HUES6 (cell line): ENCODE results near the gene BOLL.
"Not testable (repeated sequence)": the region's sequence is repeated elsewhere in the genome, so short reads cannot be mapped to it uniquely, and the experiment has no call there.

Experiments used
- H3K27ac ChIP-seq: 2 replicates; pipeline ENCODE4 v1.7.0; 2013; ENCODE audit warnings: low read depth, mild to moderate bottlenecking, low read length, inconsistent platforms
- H3K27me3 ChIP-seq: 2 replicates; pipeline ENCODE4 v1.6.1; 2013; ENCODE audit warnings: low read length; ENCODE audit not compliant: control insufficient read depth, insufficient read depth
- H3K36me3 ChIP-seq: 2 replicates; pipeline ENCODE4 v1.6.1; 2013; ENCODE audit warnings: low read length; ENCODE audit not compliant: control insufficient read depth, insufficient read depth
- H3K4me1 ChIP-seq: 2 replicates; pipeline ENCODE4 v1.6.1; 2013; ENCODE audit warnings: low read length; ENCODE audit not compliant: control insufficient read depth, insufficient read depth
- H3K4me3 ChIP-seq: 2 replicates; pipeline ENCODE4 v1.5.1; 2013; ENCODE audit warnings: low read depth, low read length
- H3K9ac ChIP-seq: one replicate; pipeline ENCODE4 v1.6.1; 2013; ENCODE audit warnings: mild to moderate bottlenecking, low read length
- H3K9me3 ChIP-seq: 2 replicates; pipeline ENCODE4 v1.6.1; 2013; ENCODE audit warnings: low read depth, low read length; ENCODE audit not compliant: control insufficient read depth, insufficient read depth

Gene BOLL

GRCh38 chr2:197784956-197785941 is at the start of gene BOLL:
Gene BOLL (minus strand): TSS chr2:197785319. CDS start chr2:197781850, 3,469 bp downstream.
- Histone ChIP-seq H3K36me3 (no peaks in the 10 kb centered on the region), H3K9ac (peak within 1 kb of the TSS; percentile 51), H3K27me3 (peaks cover 42% of the 10 kb centered on the region), H3K27ac (no peak within 1 kb of the TSS), H3K4me3 (peak within 1 kb of the TSS; percentile 71), H3K4me1 (no peaks in the 10 kb centered on the region), H3K9me3 (0 out of 2 replicates have a peak, but pooled peaks cover 4% of the 10 kb centered on the region)

GRCh38 chr2:197834771-197835170 is 49.7 kb upstream of the BOLL start:
- H3K9me3 ChIP-seq, H3K27me3 ChIP-seq, H3K36me3 ChIP-seq, H3K27ac ChIP-seq, H3K9ac ChIP-seq, H3K4me3 ChIP-seq, H3K4me1 ChIP-seq: not testable (repeated sequence)

GRCh38 chr2:197828464-197829135 is 43.5 kb upstream of the BOLL start:
- Histone ChIP-seq H3K36me3 (no peaks in the 10 kb centered on the region), H3K27ac (no peak overlapping the region), H3K4me1 (0 out of 2 replicates have a peak, but pooled peaks cover 2% of the 10 kb centered on the region), H3K4me3 (no peak overlapping the region), H3K9me3 (no peaks in the 10 kb centered on the region), H3K27me3 (no peaks in the 10 kb centered on the region), H3K9ac (no peak overlapping the region)

- Histone ChIP-seq H3K4me1 (0 out of 2 replicates have a peak, but pooled peaks cover 2% of the 10 kb centered on the region), H3K4me3 (no peak overlapping the region), H3K9ac (no peak overlapping the region), H3K36me3 (no peaks in the 10 kb centered on the region), H3K27me3 (no peaks in the 10 kb centered on the region), H3K9me3 (no peaks in the 10 kb centered on the region), H3K27ac (no peak overlapping the region)
Measured at GRCh38 chr2:197827618-197828017, 42.5 kb upstream of the BOLL start.

GRCh38 chr2:197822333-197822732 is 37.2 kb upstream of the BOLL start:
- no peaks in the 10 kb centered on the region for H3K36me3 ChIP-seq
- H3K9me3 ChIP-seq, result no peaks in the 10 kb centered on the region
- no peaks in the 10 kb centered on the region for H3K27me3 ChIP-seq
- H3K27ac ChIP-seq, result no peak overlapping the region
- no peak overlapping the region for H3K9ac ChIP-seq
- H3K4me3 ChIP-seq, result no peak overlapping the region
- H3K4me1 ChIP-seq, result 0 out of 2 replicates have a peak, but pooled peaks cover 2% of the 10 kb centered on the region

GRCh38 chr2:197821550-197822289 is 36.6 kb upstream of the BOLL start:
- Histone ChIP-seq H3K9ac (no peak overlapping the region), H3K9me3 (no peaks in the 10 kb centered on the region)

GRCh38 chr2:197814526-197814925 is 29.4 kb upstream of the BOLL start:
- Histone ChIP-seq H3K4me1 (no peaks in the 10 kb centered on the region), H3K4me3 (no peak overlapping the region), H3K9ac (no peak overlapping the region), H3K27me3 (no peaks in the 10 kb centered on the region), H3K36me3 (no peaks in the 10 kb centered on the region), H3K27ac (no peak overlapping the region), H3K9me3 (no peaks in the 10 kb centered on the region)

More at GRCh38 chr2:197821550-197822289, 36.6 kb upstream of the BOLL start:
- Histone ChIP-seq H3K27me3 (no peaks in the 10 kb centered on the region), H3K36me3 (no peaks in the 10 kb centered on the region), H3K4me1 (0 out of 2 replicates have a peak, but pooled peaks cover under 1% of the 10 kb centered on the region), H3K4me3 (no peak overlapping the region), H3K27ac (no peak overlapping the region)

GRCh38 chr2:197813093-197813787 is 28.1 kb upstream of the BOLL start:
- no peaks in the 10 kb centered on the region for H3K9me3 ChIP-seq
- H3K27ac ChIP-seq, result no peak overlapping the region
- H3K4me1 ChIP-seq, result no peaks in the 10 kb centered on the region
- H3K27me3 ChIP-seq, result 0 out of 2 replicates have a peak, but pooled peaks cover 3% of the 10 kb centered on the region
- H3K4me3 ChIP-seq, result no peak overlapping the region
- H3K9ac ChIP-seq, result no peak overlapping the region
- no peaks in the 10 kb centered on the region for H3K36me3 ChIP-seq

GRCh38 chr2:197810491-197810890 is 25.4 kb upstream of the BOLL start:
- H3K27ac ChIP-seq, result no peak overlapping the region
- H3K9me3 ChIP-seq, result no peaks in the 10 kb centered on the region
- H3K36me3 ChIP-seq, result no peaks in the 10 kb centered on the region
- peaks cover under 1% of the 10 kb centered on the region; the same call in 1 of the 2 replicates for H3K4me1 ChIP-seq
- H3K4me3 ChIP-seq, result no peak overlapping the region
- H3K27me3 ChIP-seq, result peaks cover 27% of the 10 kb centered on the region
- no peak overlapping the region for H3K9ac ChIP-seq

- Histone ChIP-seq H3K9me3 (no peaks in the 10 kb centered on the region), H3K9ac (no peak overlapping the region), H3K4me1 (peaks cover 3% of the 10 kb centered on the region; the same call in 1 of the 2 replicates), H3K27me3 (peaks cover 31% of the 10 kb centered on the region), H3K27ac (no peak overlapping the region), H3K4me3 (no peak overlapping the region), H3K36me3 (no peaks in the 10 kb centered on the region)
Measured at GRCh38 chr2:197810016-197810415, 24.9 kb upstream of the BOLL start.
